Endodermal cell (in vitro differentiated cells): ENCODE measurements around the gene DOCK2. TPM values are rescaled to one million over a fixed set of nuclear protein-coding genes. Genes with fewer than 3 reads are reported as not detected.

Experiments used
- DNase-seq: peaks from one replicate; pipeline ENCODE4 v3.0.0-alpha.2; 2017
- H3K27ac ChIP-seq: 2 replicates; pipeline ENCODE4 v1.5.1; 2013; ENCODE audit warnings: mild to moderate bottlenecking, low read depth, low read length, moderate library complexity
- H3K27me3 ChIP-seq: 2 replicates; pipeline ENCODE4 v1.6.1; 2013; ENCODE audit warnings: mild to moderate bottlenecking, low read length, moderate library complexity; ENCODE audit not compliant: insufficient read depth, control insufficient read depth, poor library complexity, severe bottlenecking
- H3K36me3 ChIP-seq: 2 replicates; pipeline ENCODE4 v1.7.0; 2013; ENCODE audit warnings: mild to moderate bottlenecking, low read length, moderate library complexity; ENCODE audit not compliant: control insufficient read depth, insufficient read depth
- H3K4me1 ChIP-seq: one replicate; pipeline ENCODE4 v1.7.0; 2013; ENCODE audit warnings: low read length; ENCODE audit not compliant: control insufficient read depth, insufficient read depth
- H3K4me3 ChIP-seq: 2 replicates; pipeline ENCODE4 v1.5.1; 2013; ENCODE audit warnings: mild to moderate bottlenecking, low read length, moderate library complexity
- H3K9ac ChIP-seq: 2 replicates; pipeline ENCODE4 v1.6.1; 2013; ENCODE audit warnings: mild to moderate bottlenecking, low read length, moderate library complexity; ENCODE audit not compliant: poor library complexity, severe bottlenecking; ENCODE audit errors: extremely low read depth
- H3K9me3 ChIP-seq: 2 replicates; pipeline ENCODE4 v1.6.1; 2013; ENCODE audit warnings: mild to moderate bottlenecking, low read length, moderate library complexity; ENCODE audit not compliant: control insufficient read depth
- H3K27ac Mint-ChIP-seq: 2 replicates; pipeline ENCODE4 v1.8.0; 2020; ENCODE audit warnings: mixed read lengths
- H3K27me3 Mint-ChIP-seq: 2 replicates; pipeline ENCODE4 v1.8.0; 2021; ENCODE audit warnings: mild to moderate bottlenecking, mixed read lengths; ENCODE audit not compliant: insufficient read depth
- H3K36me3 Mint-ChIP-seq: 2 replicates; pipeline ENCODE4 v1.8.0; 2020; ENCODE audit warnings: low read depth, mixed read lengths
- H3K4me1 Mint-ChIP-seq: 2 replicates; pipeline ENCODE4 v1.8.0; 2020; ENCODE audit warnings: mixed read lengths
- H3K4me3 Mint-ChIP-seq: 2 replicates; pipeline ENCODE4 v1.8.0; 2020; ENCODE audit warnings: mild to moderate bottlenecking, moderate library complexity, mixed read lengths
- H3K9me3 Mint-ChIP-seq: 2 replicates; pipeline ENCODE4 v1.8.0; 2020; ENCODE audit warnings: mild to moderate bottlenecking, mixed read lengths
- WGBS, 2 experiments: methylation state at CpG; one replicate each; pipeline versions ENCODE4 v1.1.5 to v1.1.7; 2013; ENCODE audit warnings: missing lambda C conversion rate in 2 of 2, mixed read lengths in 1 of 2; ENCODE audit not compliant: insufficient coverage in 1 of 2, insufficient read length in 1 of 2; 5-methylcytosine and 5-hydroxymethylcytosine counted together
- total RNA-seq, 2 donors: library from RNA; stranded (reverse); fragmentation: NEBNext Ultra II Directional in 1 of 2; extraction: Animal tissue kit (Norgen Biotek cat#: 25700) in 1 of 2; gene quantifications; 2 replicates in 1 of 2; 3 replicates in 1 of 2; pipeline ENCODE4 v1.2.1, GENCODE V29; 2021
- TF ChIP-seq, protein P1 (sequence below): fragments of 200-600 bp; sonication (generic); conservative IDR thresholded peaks from 2 replicates; pipeline ENCODE4 v1.5.0; 2021; ENCODE audit warnings: antibody characterized with exemption, mild to moderate bottlenecking

Gene DOCK2
- total RNA-seq, 2 donors from 2014 or later, result 2.6 to 3.9 TPM

DNA sequence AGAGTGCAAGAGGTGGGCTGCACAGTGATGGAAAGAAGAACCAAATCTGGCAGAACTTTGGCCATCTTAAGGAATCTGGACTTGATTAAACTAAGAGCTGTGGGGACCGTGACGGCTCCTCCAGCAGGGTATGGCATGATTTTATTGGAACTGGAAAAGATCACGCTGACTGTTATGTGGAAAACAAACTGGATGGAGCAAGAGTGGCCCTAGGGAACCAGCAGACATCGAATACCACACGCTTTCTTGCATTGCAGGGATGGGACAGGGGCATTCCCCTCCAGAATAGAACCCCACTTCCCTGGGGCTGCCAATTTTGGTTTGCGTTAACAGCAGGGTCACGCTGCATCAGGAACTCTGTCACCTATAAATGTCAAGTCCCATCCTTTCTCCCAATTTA lies 304.5 kb downstream of the DOCK2 start:
- Mint-ChIP-seq H3K36me3 (no peaks in the 10 kb centered on the region), H3K27me3 (no peaks in the 10 kb centered on the region), H3K4me1 (peaks cover 15% of the 10 kb centered on the region), H3K4me3 (no peak overlapping the region), H3K27ac (no peak overlapping the region), H3K9me3 (no peaks in the 10 kb centered on the region)
- no peak overlapping the region for H3K4me3 ChIP-seq
- no peak for DNase-seq
- H3K9me3 ChIP-seq, result no peaks in the 10 kb centered on the region
- no peak overlapping the region for H3K27ac ChIP-seq
- no peaks in the 10 kb centered on the region for H3K4me1 ChIP-seq
- H3K9ac ChIP-seq, result no peak overlapping the region
- WGBS, 2 experiments, result 94 to 98% methylated on average over 7 of the region's 7 CpGs
- no peaks in the 10 kb centered on the region for H3K27me3 ChIP-seq
- H3K36me3 ChIP-seq, result no peaks in the 10 kb centered on the region
- TF ChIP-seq, protein P1, sequence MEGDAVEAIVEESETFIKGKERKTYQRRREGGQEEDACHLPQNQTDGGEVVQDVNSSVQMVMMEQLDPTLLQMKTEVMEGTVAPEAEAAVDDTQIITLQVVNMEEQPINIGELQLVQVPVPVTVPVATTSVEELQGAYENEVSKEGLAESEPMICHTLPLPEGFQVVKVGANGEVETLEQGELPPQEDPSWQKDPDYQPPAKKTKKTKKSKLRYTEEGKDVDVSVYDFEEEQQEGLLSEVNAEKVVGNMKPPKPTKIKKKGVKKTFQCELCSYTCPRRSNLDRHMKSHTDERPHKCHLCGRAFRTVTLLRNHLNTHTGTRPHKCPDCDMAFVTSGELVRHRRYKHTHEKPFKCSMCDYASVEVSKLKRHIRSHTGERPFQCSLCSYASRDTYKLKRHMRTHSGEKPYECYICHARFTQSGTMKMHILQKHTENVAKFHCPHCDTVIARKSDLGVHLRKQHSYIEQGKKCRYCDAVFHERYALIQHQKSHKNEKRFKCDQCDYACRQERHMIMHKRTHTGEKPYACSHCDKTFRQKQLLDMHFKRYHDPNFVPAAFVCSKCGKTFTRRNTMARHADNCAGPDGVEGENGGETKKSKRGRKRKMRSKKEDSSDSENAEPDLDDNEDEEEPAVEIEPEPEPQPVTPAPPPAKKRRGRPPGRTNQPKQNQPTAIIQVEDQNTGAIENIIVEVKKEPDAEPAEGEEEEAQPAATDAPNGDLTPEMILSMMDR, result no peak

DNA sequence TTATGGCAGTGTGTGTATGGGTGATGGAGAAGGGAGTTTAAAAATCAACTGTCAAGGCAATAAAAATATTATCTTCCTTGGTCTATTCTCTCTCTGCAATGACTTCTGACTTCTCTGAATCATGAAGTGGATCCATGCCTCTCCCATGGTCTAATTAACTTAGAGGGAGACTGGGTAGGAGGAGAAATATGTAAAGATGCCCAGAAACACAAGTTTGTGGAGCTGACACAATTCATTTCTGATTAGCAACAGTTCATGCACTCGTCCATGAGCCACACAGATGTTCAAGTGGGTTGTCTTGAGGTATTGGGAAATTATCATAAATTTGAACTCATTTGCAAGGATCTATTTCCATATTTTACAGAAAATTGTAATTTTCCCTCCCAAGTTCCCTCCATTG lies 305.1 kb downstream of the DOCK2 start:
- no peaks in the 10 kb centered on the region for H3K4me1 ChIP-seq
- no peak overlapping the region for H3K4me3 ChIP-seq
- H3K27me3 ChIP-seq, result no peaks in the 10 kb centered on the region
- H3K36me3 Mint-ChIP-seq, result no peaks in the 10 kb centered on the region
- no peaks in the 10 kb centered on the region for H3K9me3 Mint-ChIP-seq
- H3K27me3 Mint-ChIP-seq, result no peaks in the 10 kb centered on the region
- no peak overlapping the region for H3K9ac ChIP-seq
- TF ChIP-seq, protein P1, result no peak
- H3K4me3 Mint-ChIP-seq, result no peak overlapping the region
- H3K9me3 ChIP-seq, result no peaks in the 10 kb centered on the region
- 100% methylated on average over 1 of the region's 1 CpG; no CpG with 5 or more reads in 1 of the 2 experiments for WGBS, 2 experiments
- no peak overlapping the region for H3K27ac ChIP-seq
- no peak overlapping the region for H3K27ac Mint-ChIP-seq
- DNase-seq, result no peak
- H3K36me3 ChIP-seq, result no peaks in the 10 kb centered on the region
- H3K4me1 Mint-ChIP-seq, result peaks cover 17% of the 10 kb centered on the region

DNA sequence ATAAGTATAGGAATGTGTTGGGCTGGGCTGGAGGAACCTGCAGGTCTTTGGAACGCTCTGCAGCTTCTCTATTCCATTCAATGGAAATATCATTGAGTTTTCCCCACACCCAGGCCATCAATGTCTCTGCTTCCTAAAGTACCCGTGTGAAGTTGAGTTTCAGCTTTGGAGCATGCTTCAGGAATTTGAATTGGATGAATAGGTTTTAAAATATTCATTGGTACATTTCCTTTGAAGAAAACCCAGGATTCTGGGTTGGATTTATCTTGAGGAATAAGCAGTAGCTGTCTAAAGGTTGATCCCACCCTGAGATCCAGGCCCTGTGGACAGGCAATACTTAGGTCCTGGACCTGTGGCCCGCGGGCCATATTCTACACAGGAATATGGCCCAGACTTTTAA lies 306.0 kb downstream of the DOCK2 start:
- Histone ChIP-seq H3K27ac (no peak overlapping the region), H3K36me3 (no peaks in the 10 kb centered on the region), H3K27me3 (no peaks in the 10 kb centered on the region), H3K4me3 (no peak overlapping the region), H3K4me1 (no peaks in the 10 kb centered on the region), H3K9me3 (no peaks in the 10 kb centered on the region), H3K9ac (no peak overlapping the region)
- Mint-ChIP-seq H3K36me3 (no peaks in the 10 kb centered on the region), H3K9me3 (no peaks in the 10 kb centered on the region), H3K27me3 (no peaks in the 10 kb centered on the region), H3K4me1 (peaks cover 17% of the 10 kb centered on the region), H3K27ac (no peak overlapping the region), H3K4me3 (no peak overlapping the region)
- WGBS, 2 experiments, result 94 to 100% methylated on average over 1 to 4 of the region's 4 CpGs
- no peak for DNase-seq
- TF ChIP-seq, protein P1, result no peak
